Loucy (cell line): Measurements from ENCODE around the gene LY6G5B.

Experiments
- CTCF ChIP-seq: fragments of 200-600 bp; sonication (generic); conservative IDR thresholded peaks from 2 replicates; pipeline ENCODE4 v1.5.1; 2014; ENCODE audit warnings: mild to moderate bottlenecking, antibody characterized with exemption, low read length
- EZH2phosphoT487 ChIP-seq: fragments of 200-600 bp; IDR thresholded peaks from 2 replicates; pipeline ENCODE4 v1.6.1; 2018; ENCODE audit warnings: antibody characterized with exemption, mild to moderate bottlenecking, moderate library complexity, borderline replicate concordance

GRCh38 chr6:31662124-31662723 is 7.6 kb upstream of the LY6G5B start:
- TF ChIP-seq CTCF (no peak), EZH2phosphoT487 (no peak)
